Body of pancreas (tissue), 4 donors: Measurements from ENCODE around the gene TMEM95. TPM values are rescaled to one million over a fixed set of nuclear protein-coding genes. Genes with fewer than 3 reads are reported as not detected.

Experiments used
- ATAC-seq: fragments of 150-250 bp; one replicate; pipeline ENCODE4 v1.9.1; 2016
- DNase-seq, 4 donors: peaks; one replicate each; pipeline ENCODE4 v3.0.0-alpha.2; 2019
- H3K27ac ChIP-seq, 4 donors: fragments of 200-600 bp; sonication (generic); 1 replicate in 3 of 4; 2 replicates in 1 of 4; pipeline versions ENCODE4 v1.5.1 to v1.6.1; 2016 to 2019; ENCODE audit warnings: mild to moderate bottlenecking in 1 of 4, mixed read lengths in 1 of 4, moderate library complexity in 1 of 4
- H3K27me3 ChIP-seq, 2 donors: fragments of 200-600 bp; sonication (generic); one replicate each; pipeline ENCODE4 v1.6.0; 2016; ENCODE audit warnings: mild to moderate bottlenecking in 1 of 2
- H3K36me3 ChIP-seq, 2 donors: fragments of 200-600 bp; sonication (generic); replicated peaks in 1 of 2; 2 replicates each; pipeline ENCODE4 v1.5.1; 2016; ENCODE audit warnings: low read depth in 2 of 2; ENCODE audit not compliant: insufficient read depth in 1 of 2
- H3K4me1 ChIP-seq: fragments of 200-600 bp; sonication (generic); one replicate; pipeline ENCODE4 v1.6.0; 2016
- H3K4me3 ChIP-seq, 2 donors: fragments of 200-600 bp; sonication (generic); 1 replicate in 1 of 2; 2 replicates in 1 of 2; pipeline ENCODE4 v1.5.1; 2016 to 2019
- H3K9me3 ChIP-seq, 3 donors: fragments of 200-600 bp; sonication (generic); 1 replicate in 2 of 3; 2 replicates in 1 of 3; pipeline ENCODE4 v1.5.1; 2016
- POLR2A ChIP-seq, 3 donors: fragments of 450-650 bp; IDR thresholded peaks; one replicate each; pipeline ENCODE4 v1.6.1; 2016; ENCODE audit warnings: antibody characterized with exemption in 3 of 3, mild to moderate bottlenecking in 2 of 3
- WGBS, 2 donors: methylation state at CpG; one replicate each; pipeline ENCODE4 v1.1.5; 2017; 5-methylcytosine and 5-hydroxymethylcytosine counted together
- intact Hi-C: fragments of 100-400 bp; cut with DNase I; formaldehyde crosslinking; loops from one replicate; pipeline ENCODE4 v1.15.1; 2023
- small RNA-seq: library from RNA; depleted of rRNA; stranded (forward); fragments of <200 nt; gene quantifications from one replicate; pipeline ENCODE3, GENCODE V24; 2016
- total RNA-seq, 2 donors: library from RNA; depleted of rRNA; stranded (reverse); fragments of >200 nt; gene quantifications; one replicate each; pipeline ENCODE4 v1.1.0, GENCODE V29; 2016
- TF ChIP-seq, protein P1 (sequence below), 7 experiments: fragments of 450-650 bp in 4 of 7; fragments of 200-600 bp in 3 of 7; sonication (generic) in 3 of 7; IDR thresholded peaks; one replicate each; pipeline ENCODE4 v1.5.1; 2016 to 2019; ENCODE audit warnings: antibody characterized with exemption in 7 of 7

The TMEM95 gene
- total RNA-seq, 2 donors from 2014 or later, result not detected

DNA sequence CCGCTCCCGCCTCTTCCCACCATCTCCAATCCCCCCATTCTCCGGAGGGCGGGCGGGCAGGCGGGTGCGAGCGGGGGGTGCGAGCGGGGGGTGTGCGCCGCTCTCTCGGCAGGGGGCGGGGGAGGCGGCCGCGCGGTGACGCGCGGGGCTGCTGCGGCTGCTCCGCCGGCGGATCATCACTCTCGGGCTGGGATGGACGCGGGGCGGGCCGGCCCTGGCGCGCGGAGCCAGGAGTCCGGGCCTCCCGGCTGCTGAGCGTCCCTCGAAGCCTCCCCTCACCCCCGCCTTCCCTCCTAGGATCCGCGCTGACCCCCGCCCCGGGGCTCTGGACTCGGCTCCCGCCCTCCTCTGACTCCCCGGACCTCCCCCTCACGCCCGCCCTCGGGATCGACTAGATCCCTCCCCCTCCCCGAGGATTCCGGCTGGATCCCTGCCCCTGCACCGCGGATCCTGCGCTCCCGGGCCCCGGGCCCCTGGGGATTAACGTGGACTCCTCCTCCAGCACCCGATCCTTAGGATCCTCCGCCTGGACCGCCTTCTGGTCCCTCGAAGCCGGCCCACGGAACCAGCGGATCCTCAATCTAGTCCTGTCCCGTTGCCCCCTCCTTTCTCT is 49.9 kb downstream of the TMEM95 start:
- H3K27me3 ChIP-seq, result no peaks in the 10 kb centered on the region
- H3K9me3 ChIP-seq, result no peaks in the 10 kb centered on the region
- TF ChIP-seq, protein P1, sequence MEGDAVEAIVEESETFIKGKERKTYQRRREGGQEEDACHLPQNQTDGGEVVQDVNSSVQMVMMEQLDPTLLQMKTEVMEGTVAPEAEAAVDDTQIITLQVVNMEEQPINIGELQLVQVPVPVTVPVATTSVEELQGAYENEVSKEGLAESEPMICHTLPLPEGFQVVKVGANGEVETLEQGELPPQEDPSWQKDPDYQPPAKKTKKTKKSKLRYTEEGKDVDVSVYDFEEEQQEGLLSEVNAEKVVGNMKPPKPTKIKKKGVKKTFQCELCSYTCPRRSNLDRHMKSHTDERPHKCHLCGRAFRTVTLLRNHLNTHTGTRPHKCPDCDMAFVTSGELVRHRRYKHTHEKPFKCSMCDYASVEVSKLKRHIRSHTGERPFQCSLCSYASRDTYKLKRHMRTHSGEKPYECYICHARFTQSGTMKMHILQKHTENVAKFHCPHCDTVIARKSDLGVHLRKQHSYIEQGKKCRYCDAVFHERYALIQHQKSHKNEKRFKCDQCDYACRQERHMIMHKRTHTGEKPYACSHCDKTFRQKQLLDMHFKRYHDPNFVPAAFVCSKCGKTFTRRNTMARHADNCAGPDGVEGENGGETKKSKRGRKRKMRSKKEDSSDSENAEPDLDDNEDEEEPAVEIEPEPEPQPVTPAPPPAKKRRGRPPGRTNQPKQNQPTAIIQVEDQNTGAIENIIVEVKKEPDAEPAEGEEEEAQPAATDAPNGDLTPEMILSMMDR (IDR thresholded peaks at IDR 0.05), result no peak
- peak; percentile 12 to 48 (median 21) for TF ChIP-seq POLR2A (IDR thresholded peaks at IDR 0.05)
- H3K27ac ChIP-seq, result peak overlapping the region in 3 of 4 donors; percentile 86 to 96 (median 95)
- peak; percentile 27 for ATAC-seq
- WGBS, 2 donors, result 1 to 4% methylated on average over 21 to 60 of the region's 65 CpGs
- H3K4me1 ChIP-seq, result peaks cover 32% of the 10 kb centered on the region
- intact Hi-C loops, result no loop called here
- peak overlapping the region; percentile 23 to 39 for H3K4me3 ChIP-seq
- no peaks in the 10 kb centered on the region for H3K36me3 ChIP-seq
- peak; percentile 39 to 54 (median 45) for DNase-seq

DNA sequence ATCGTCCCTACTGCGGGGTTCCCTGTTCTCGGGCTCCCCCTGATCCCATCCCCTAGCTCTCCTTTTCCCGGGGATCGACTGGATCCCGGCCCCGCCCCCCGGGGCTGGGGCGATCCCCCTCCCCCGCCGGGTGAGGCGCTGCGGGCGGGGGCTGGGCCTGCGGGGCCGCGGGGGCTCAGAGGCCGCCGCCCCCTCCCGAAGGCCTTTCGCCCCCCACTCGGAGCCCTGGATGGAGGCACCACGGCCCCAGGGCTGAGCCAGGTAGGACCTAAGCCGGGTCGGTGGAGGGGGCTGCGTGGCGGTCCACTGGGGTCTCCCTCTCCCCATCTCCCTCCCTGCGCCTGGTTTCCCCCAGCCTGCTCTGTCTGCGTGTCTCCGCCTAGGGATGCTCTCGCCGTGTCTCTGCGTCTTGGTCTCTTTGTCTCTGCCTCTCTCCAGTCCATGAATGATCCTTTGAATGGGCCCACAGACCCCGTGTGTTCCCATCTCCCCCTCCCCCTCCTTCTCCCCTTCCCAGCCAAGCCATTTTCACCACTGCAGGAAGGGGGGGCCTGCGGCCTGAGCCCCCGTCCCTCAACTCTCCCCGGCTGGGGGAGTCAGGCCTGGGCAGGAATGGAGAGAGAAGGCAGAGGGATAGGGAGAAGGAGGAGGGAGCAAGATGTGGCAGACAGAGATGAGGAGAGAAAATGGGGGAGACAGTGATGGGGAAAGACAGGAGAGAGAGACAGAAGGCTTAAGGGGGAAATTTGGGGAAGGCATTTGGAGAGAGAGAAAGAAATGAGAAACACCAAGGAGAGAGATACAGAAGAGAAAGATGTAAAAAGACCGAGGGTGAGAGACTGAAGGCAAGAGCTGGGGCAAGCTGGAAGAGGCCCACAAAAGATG is 50.6 kb downstream of the TMEM95 start:
- DNase-seq (peak in 1 of 4 donors; percentile 24), ATAC-seq (no peak)
- 22 to 45% methylated on average over 21 to 37 of the region's 38 CpGs for WGBS, 2 donors
- intact Hi-C loops, result no loop called here
- Histone ChIP-seq H3K27ac (peak overlapping the region in 3 of 4 donors; percentile 86 to 96 (median 95)), H3K27me3 (no peaks in the 10 kb centered on the region), H3K4me1 (peaks cover 32% of the 10 kb centered on the region), H3K4me3 (peak overlapping the region in 1 of 2 donors; percentile 39), H3K36me3 (no peaks in the 10 kb centered on the region), H3K9me3 (no peaks in the 10 kb centered on the region)
- TF ChIP-seq POLR2A (IDR thresholded peaks at IDR 0.05), result no peak
- TF ChIP-seq, protein P1 (IDR thresholded peaks at IDR 0.05), result no peak

DNA sequence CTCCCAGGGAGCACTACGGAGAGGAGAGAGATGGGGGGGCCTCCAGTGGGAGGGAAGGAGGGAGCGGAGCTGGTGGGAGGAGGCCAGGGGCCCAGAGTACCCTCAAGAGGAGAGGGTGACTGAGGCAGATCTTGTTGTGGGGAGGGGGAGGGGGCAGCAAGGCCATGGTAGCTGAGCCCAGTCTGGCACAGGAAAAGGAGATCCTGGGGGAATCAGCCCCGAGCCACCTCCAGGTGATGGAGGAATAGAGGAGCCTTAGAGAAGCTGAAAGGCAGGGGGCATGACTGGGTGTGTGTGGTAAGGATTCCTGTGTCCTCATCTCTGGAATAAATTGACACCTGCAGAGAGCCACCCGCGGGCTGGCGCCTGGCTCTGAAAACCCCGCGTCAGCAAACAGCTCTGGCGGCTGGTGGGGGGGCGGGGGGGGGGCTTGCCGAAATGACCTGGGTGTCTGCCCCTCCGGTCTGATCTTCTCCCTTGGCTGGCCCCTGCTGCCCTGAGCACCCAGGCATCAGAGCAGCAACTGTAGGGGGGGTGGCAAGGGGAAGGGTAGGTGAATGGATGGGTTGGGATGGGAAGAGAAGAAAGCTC is 51.4 kb downstream of the TMEM95 start:
- Histone ChIP-seq H3K36me3 (no peaks in the 10 kb centered on the region), H3K27me3 (no peaks in the 10 kb centered on the region), H3K4me3 (no peak overlapping the region), H3K9me3 (no peaks in the 10 kb centered on the region), H3K4me1 (peaks cover 32% of the 10 kb centered on the region), H3K27ac (no peak overlapping the region)
- TF ChIP-seq, protein P1 (IDR thresholded peaks at IDR 0.05), result no peak
- no peak for TF ChIP-seq POLR2A (IDR thresholded peaks at IDR 0.05)
- WGBS, 2 donors, result 47 to 56% methylated on average over 8 to 12 of the region's 12 CpGs
- no peak for ATAC-seq
- no peak for DNase-seq
- intact Hi-C loops, result no loop called here

Small RNAs within 50 kb of the gene (small RNA-seq; reads per million reads assigned to genes)
- gene AC026954.2, result not detected

Other genes with a start within 250 kb of the TMEM95 start
- not detected for gene ASGR2, start 240.3 kb upstream of the TMEM95 start, total RNA-seq
- 1 to 10 TPM in 1 of 2 donors, not detected in 1; 4.6 TPM for gene ASGR1, start 175.8 kb upstream of the TMEM95 start, total RNA-seq
- 1 to 10 TPM; 3.6 to 9.3 TPM for gene DLG4, start 135.3 kb upstream of the TMEM95 start, total RNA-seq
- 1,000 to 10,000 TPM in 1 of 2 donors, 100 to 1,000 TPM in 1; 887 to 1,901 TPM for gene ACADVL, start 135.2 kb upstream of the TMEM95 start, total RNA-seq
- gene DVL2, start 120.6 kb upstream of the TMEM95 start, total RNA-seq, result 10 to 100 TPM; 19.5 to 41.5 TPM
- gene PHF23, start 115.7 kb upstream of the TMEM95 start, total RNA-seq, result 10 to 100 TPM; 11.9 to 15.8 TPM
- 100 to 1,000 TPM; 145 to 482 TPM for gene GABARAP, start 112.7 kb upstream of the TMEM95 start, total RNA-seq
- gene CTDNEP1, start 103.4 kb upstream of the TMEM95 start, total RNA-seq, result 10 to 100 TPM; 33.5 to 44.8 TPM
- gene ELP5, start 102.9 kb upstream of the TMEM95 start, total RNA-seq, result 10 to 100 TPM; 10.2 to 16.3 TPM
- 10 to 100 TPM; 72.9 to 92.3 TPM for gene CLDN7, start 92.7 kb upstream of the TMEM95 start, total RNA-seq
- gene SLC2A4, start 73.4 kb upstream of the TMEM95 start, total RNA-seq, result 10 to 100 TPM in 1 of 2 donors, 1 to 10 TPM in 1; 1.3 to 10.5 TPM
- gene YBX2, start 60.5 kb upstream of the TMEM95 start, total RNA-seq, result 1 to 10 TPM in 1 of 2 donors, under 1 TPM in 1; 0.26 to 1.3 TPM
- gene EIF5A, start 47.5 kb upstream of the TMEM95 start, total RNA-seq, result 100 to 1,000 TPM in 1 of 2 donors, 10 to 100 TPM in 1; 97.0 to 134 TPM
- gene GPS2, start 39.8 kb upstream of the TMEM95 start, total RNA-seq, result 10 to 100 TPM; 71.9 to 75.8 TPM
- gene NEURL4, start 25.8 kb upstream of the TMEM95 start, total RNA-seq, result 10 to 100 TPM; 28.8 to 41.2 TPM
- 1 to 10 TPM in 1 of 2 donors, under 1 TPM in 1; 0.99 to 2.1 TPM for gene ACAP1, start 18.6 kb upstream of the TMEM95 start, total RNA-seq
- 1 to 10 TPM; 2.6 to 5.6 TPM for gene KCTD11, start 3.0 kb upstream of the TMEM95 start, total RNA-seq
- gene TNK1, start 25.9 kb downstream of the TMEM95 start, total RNA-seq, result 10 to 100 TPM; 12.7 to 15.8 TPM
- 10 to 100 TPM; 13.2 to 15.8 TPM for gene PLSCR3, start 39.4 kb downstream of the TMEM95 start, total RNA-seq
- 10 to 100 TPM; 14.5 to 21.8 TPM for gene TMEM256, start 48.9 kb downstream of the TMEM95 start, total RNA-seq
- gene NLGN2, start 52.7 kb downstream of the TMEM95 start, total RNA-seq, result 1 to 10 TPM; 5.2 to 6.3 TPM
- gene SPEM1, start 65.2 kb downstream of the TMEM95 start, total RNA-seq, result not detected
- not detected for gene SPEM2, start 70.5 kb downstream of the TMEM95 start, total RNA-seq
- not detected for gene SPEM3, start 73.7 kb downstream of the TMEM95 start, total RNA-seq
- gene TMEM102, start 80.3 kb downstream of the TMEM95 start, total RNA-seq, result 1 to 10 TPM; 3.6 to 9.6 TPM
- 1 to 10 TPM in 1 of 2 donors, not detected in 1; 2.1 TPM for gene FGF11, start 84.4 kb downstream of the TMEM95 start, total RNA-seq
- gene CHRNB1, start 89.9 kb downstream of the TMEM95 start, total RNA-seq, result 1 to 10 TPM; 2.6 to 8.8 TPM
- gene ZBTB4, start 124.5 kb downstream of the TMEM95 start, total RNA-seq, result 10 to 100 TPM; 30.9 to 38.2 TPM
- not detected for gene SLC35G6, start 126.3 kb downstream of the TMEM95 start, total RNA-seq
- gene POLR2A, start 129.2 kb downstream of the TMEM95 start, total RNA-seq, result 100 to 1,000 TPM in 1 of 2 donors, 10 to 100 TPM in 1; 36.3 to 124 TPM
- 10 to 100 TPM; 32.2 to 48.8 TPM for gene TNFSF12, start 193.9 kb downstream of the TMEM95 start, total RNA-seq
- gene TNFSF13, start 203.6 kb downstream of the TMEM95 start, total RNA-seq, result 10 to 100 TPM; 11.9 to 18.8 TPM
- 10 to 100 TPM; 25.7 to 28.0 TPM for gene SENP3, start 206.8 kb downstream of the TMEM95 start, total RNA-seq
- gene CD68, start 224.5 kb downstream of the TMEM95 start, total RNA-seq, result 10 to 100 TPM in 1 of 2 donors, 1 to 10 TPM in 1; 4.3 to 14.8 TPM
- gene MPDU1, start 228.7 kb downstream of the TMEM95 start, total RNA-seq, result 10 to 100 TPM; 27.0 to 37.6 TPM
- gene SOX15, start 234.9 kb downstream of the TMEM95 start, total RNA-seq, result not detected